ENCODE results near the gene COL5A1. TPM values are rescaled to one million over a fixed set of nuclear protein-coding genes. Genes with fewer than 3 reads are reported as not detected.

The COL5A1 gene
- total RNA-seq, 5 donors from 2014 or later (not counting 1 experiment from before 2014, with no cell fraction given) = 0.18 to 2.3 (median 1.7) TPM

- Mint-ChIP-seq H3K36me3 (no peaks in the 10 kb centered on the region), H3K27ac (no peak overlapping the region), H3K4me3 (no peak overlapping the region), H3K4me1 (no peaks in the 10 kb centered on the region), H3K9me3 (no peaks in the 10 kb centered on the region), H3K27me3 (peaks cover 0 to 12% of the 10 kb centered on the region in 2 donors)
- no peaks in the 10 kb centered on the region for H3K9me3 ChIP-seq
- peaks cover 0 to 4% of the 10 kb centered on the region in 2 experiments for H3K4me1 ChIP-seq (ENCODE audit: control insufficient read depth in 1 of 2, extremely low read depth in 1 of 2, insufficient read depth in 2 of 2, low read length in 2 of 2)
- ChIA-PET CTCF (no interaction called here), POLR2A (no interaction called here)
- H3K36me3 ChIP-seq (ENCODE audit: control insufficient read depth in 2 of 2, extremely low read depth in 1 of 2, insufficient read depth in 1 of 2, low read length in 1 of 2) = no peaks in the 10 kb centered on the region
- H3K27me3 ChIP-seq (replicated peaks in 1 of 2; ENCODE audit: control insufficient read depth in 2 of 2, extremely low read depth in 1 of 2, insufficient read depth in 2 of 2, low read length in 1 of 2) = peaks cover 0 to 24% of the 10 kb centered on the region in 2 experiments
- no peak for ATAC-seq (replicated peaks in 1 of 4)
- DNase-seq = no peak
- H3K4me3 ChIP-seq (ENCODE audit: control insufficient read depth in 1 of 2, extremely low read depth in 1 of 2, low read length in 1 of 2) = no peak overlapping the region
- 84% methylated on average over 20 of the region's 20 CpGs for WGBS (ENCODE audit: insufficient coverage)
- H3K27ac ChIP-seq (ENCODE audit: low read length) = no peak overlapping the region
Observed at GRCh38 chr9:134717056-134717455, 75.5 kb downstream of the COL5A1 start.

- Mint-ChIP-seq H3K9me3 (no peaks in the 10 kb centered on the region), H3K4me3 (no peak overlapping the region), H3K27me3 (peaks cover 5 to 20% of the 10 kb centered on the region in 2 donors), H3K4me1 (no peaks in the 10 kb centered on the region), H3K36me3 (no peaks in the 10 kb centered on the region), H3K27ac (no peak overlapping the region)
- ATAC-seq (replicated peaks in 1 of 4) (no peak), DNase-seq (no peak)
- Histone ChIP-seq H3K9me3 (no peaks in the 10 kb centered on the region), H3K4me3 (ENCODE audit: control insufficient read depth in 1 of 2, extremely low read depth in 1 of 2, low read length in 1 of 2) (no peak overlapping the region), H3K4me1 (ENCODE audit: control insufficient read depth in 1 of 2, extremely low read depth in 1 of 2, insufficient read depth in 2 of 2, low read length in 2 of 2) (no peaks in the 10 kb centered on the region), H3K27me3 (replicated peaks in 1 of 2; ENCODE audit: control insufficient read depth in 2 of 2, extremely low read depth in 1 of 2, insufficient read depth in 2 of 2, low read length in 1 of 2) (peaks cover 0 to 34% of the 10 kb centered on the region in 2 experiments), H3K27ac (ENCODE audit: low read length) (no peak overlapping the region), H3K36me3 (ENCODE audit: control insufficient read depth in 2 of 2, extremely low read depth in 1 of 2, insufficient read depth in 1 of 2, low read length in 1 of 2) (no peaks in the 10 kb centered on the region)
- WGBS (ENCODE audit: insufficient coverage) = 86% methylated on average over 18 of the region's 24 CpGs
- CTCF ChIA-PET = no interaction called here
- POLR2A ChIA-PET = no interaction called here
Observed at GRCh38 chr9:134717924-134718645, 76.5 kb downstream of the COL5A1 start.

- ATAC-seq (replicated peaks in 1 of 4) = no peak
- 93% methylated on average over 7 of the region's 11 CpGs for WGBS (ENCODE audit: insufficient coverage)
- Mint-ChIP-seq H3K4me3 (no peak overlapping the region), H3K27ac (no peak overlapping the region), H3K27me3 (peaks cover 5 to 27% of the 10 kb centered on the region in 2 donors), H3K36me3 (no peaks in the 10 kb centered on the region), H3K4me1 (no peaks in the 10 kb centered on the region), H3K9me3 (no peaks in the 10 kb centered on the region)
- Histone ChIP-seq H3K4me1 (ENCODE audit: control insufficient read depth in 1 of 2, extremely low read depth in 1 of 2, insufficient read depth in 2 of 2, low read length in 2 of 2) (no peaks in the 10 kb centered on the region), H3K9me3 (no peaks in the 10 kb centered on the region), H3K4me3 (ENCODE audit: control insufficient read depth in 1 of 2, extremely low read depth in 1 of 2, low read length in 1 of 2) (no peak overlapping the region), H3K27me3 (replicated peaks in 1 of 2; ENCODE audit: control insufficient read depth in 2 of 2, extremely low read depth in 1 of 2, insufficient read depth in 2 of 2, low read length in 1 of 2) (peaks cover 0 to 47% of the 10 kb centered on the region in 2 experiments), H3K27ac (ENCODE audit: low read length) (no peak overlapping the region), H3K36me3 (ENCODE audit: control insufficient read depth in 2 of 2, extremely low read depth in 1 of 2, insufficient read depth in 1 of 2, low read length in 1 of 2) (no peaks in the 10 kb centered on the region)
- POLR2A ChIA-PET = no interaction called here
- CTCF ChIA-PET = no interaction called here
- DNase-seq = no peak
Observed at GRCh38 chr9:134719331-134719730, 77.7 kb downstream of the COL5A1 start.

- Histone ChIP-seq H3K9me3 (no peaks in the 10 kb centered on the region), H3K4me3 (ENCODE audit: control insufficient read depth in 1 of 2, extremely low read depth in 1 of 2, low read length in 1 of 2) (no peak overlapping the region), H3K4me1 (ENCODE audit: control insufficient read depth in 1 of 2, extremely low read depth in 1 of 2, insufficient read depth in 2 of 2, low read length in 2 of 2) (peaks cover 0 to 2% of the 10 kb centered on the region in 2 experiments), H3K27ac (ENCODE audit: low read length) (no peak overlapping the region), H3K36me3 (ENCODE audit: control insufficient read depth in 2 of 2, extremely low read depth in 1 of 2, insufficient read depth in 1 of 2, low read length in 1 of 2) (no peaks in the 10 kb centered on the region), H3K27me3 (replicated peaks in 1 of 2; ENCODE audit: control insufficient read depth in 2 of 2, extremely low read depth in 1 of 2, insufficient read depth in 2 of 2, low read length in 1 of 2) (peaks cover 0 to 54% of the 10 kb centered on the region in 2 experiments)
- H3K4me3 Mint-ChIP-seq = no peak overlapping the region
- ATAC-seq (replicated peaks in 1 of 4) = no peak
- DNase-seq = no peak
- peaks cover 0 to 2% (median under 1%) of the 10 kb centered on the region in 3 donors for H3K4me1 Mint-ChIP-seq
- no peaks in the 10 kb centered on the region for H3K9me3 Mint-ChIP-seq
- H3K27me3 Mint-ChIP-seq = peaks cover 5 to 30% of the 10 kb centered on the region in 2 donors
- ChIA-PET CTCF (no interaction called here), POLR2A (no interaction called here)
- WGBS (ENCODE audit: insufficient coverage) = 91% methylated on average over 13 of the region's 17 CpGs
- H3K36me3 Mint-ChIP-seq = no peaks in the 10 kb centered on the region
- H3K27ac Mint-ChIP-seq = no peak overlapping the region
Observed at GRCh38 chr9:134720136-134720753, 78.6 kb downstream of the COL5A1 start.

GRCh38 chr9:134720796-134721195 lies 79.2 kb downstream of the COL5A1 start:
- no peaks in the 10 kb centered on the region for H3K36me3 ChIP-seq (ENCODE audit: control insufficient read depth in 2 of 2, extremely low read depth in 1 of 2, insufficient read depth in 1 of 2, low read length in 1 of 2)
- Mint-ChIP-seq H3K9me3 (no peaks in the 10 kb centered on the region), H3K4me1 (peaks cover 0 to 8% (median 6%) of the 10 kb centered on the region in 3 donors), H3K4me3 (no peak overlapping the region), H3K36me3 (no peaks in the 10 kb centered on the region), H3K27me3 (peaks cover 5 to 36% of the 10 kb centered on the region in 2 donors), H3K27ac (no peak overlapping the region)
- no peaks in the 10 kb centered on the region for H3K9me3 ChIP-seq
- CTCF ChIA-PET = no interaction called here
- H3K4me1 ChIP-seq (ENCODE audit: control insufficient read depth in 1 of 2, extremely low read depth in 1 of 2, insufficient read depth in 2 of 2, low read length in 2 of 2) = peaks cover 2 to 5% of the 10 kb centered on the region in 2 experiments
- no peak for ATAC-seq (replicated peaks in 1 of 4)
- no peak overlapping the region for H3K4me3 ChIP-seq (ENCODE audit: control insufficient read depth in 1 of 2, extremely low read depth in 1 of 2, low read length in 1 of 2)
- DNase-seq = no peak
- WGBS (ENCODE audit: insufficient coverage) = 96% methylated on average over 9 of the region's 9 CpGs
- H3K27ac ChIP-seq (ENCODE audit: low read length) = no peak overlapping the region
- POLR2A ChIA-PET = no interaction called here
- peaks cover 0 to 54% of the 10 kb centered on the region in 2 experiments for H3K27me3 ChIP-seq (replicated peaks in 1 of 2; ENCODE audit: control insufficient read depth in 2 of 2, extremely low read depth in 1 of 2, insufficient read depth in 2 of 2, low read length in 1 of 2)

GRCh38 chr9:134721344-134721743 lies 79.7 kb downstream of the COL5A1 start:
- Mint-ChIP-seq H3K27ac (no peak overlapping the region), H3K4me1 (peaks cover 0 to 8% (median 6%) of the 10 kb centered on the region in 3 donors), H3K36me3 (no peaks in the 10 kb centered on the region), H3K4me3 (no peak overlapping the region), H3K27me3 (peaks cover 5 to 36% of the 10 kb centered on the region in 2 donors), H3K9me3 (no peaks in the 10 kb centered on the region)
- 79% methylated on average over 7 of the region's 9 CpGs for WGBS (ENCODE audit: insufficient coverage)
- no peaks in the 10 kb centered on the region for H3K9me3 ChIP-seq
- no peak for DNase-seq
- peaks cover 0 to 54% of the 10 kb centered on the region in 2 experiments for H3K27me3 ChIP-seq (replicated peaks in 1 of 2; ENCODE audit: control insufficient read depth in 2 of 2, extremely low read depth in 1 of 2, insufficient read depth in 2 of 2, low read length in 1 of 2)
- no peak overlapping the region for H3K27ac ChIP-seq (ENCODE audit: low read length)
- no peak overlapping the region for H3K4me3 ChIP-seq (ENCODE audit: control insufficient read depth in 1 of 2, extremely low read depth in 1 of 2, low read length in 1 of 2)
- H3K36me3 ChIP-seq (ENCODE audit: control insufficient read depth in 2 of 2, extremely low read depth in 1 of 2, insufficient read depth in 1 of 2, low read length in 1 of 2) = no peaks in the 10 kb centered on the region
- peaks cover 2 to 5% of the 10 kb centered on the region in 2 experiments for H3K4me1 ChIP-seq (ENCODE audit: control insufficient read depth in 1 of 2, extremely low read depth in 1 of 2, insufficient read depth in 2 of 2, low read length in 2 of 2)
- ATAC-seq (replicated peaks in 1 of 4) = no peak
- ChIA-PET POLR2A (no interaction called here), CTCF (no interaction called here)

Data from T-cell (primary cell).